Subcutaneous adipose tissue (tissue), 4 donors: ENCODE results near the gene SPAG16. TPM values are rescaled to one million over a fixed set of nuclear protein-coding genes. Genes with fewer than 3 reads are reported as not detected.

Source experiments
- total RNA-seq, 4 donors: library from RNA; depleted of rRNA; stranded (reverse); fragments of >200 nt; gene quantifications; one replicate each; pipeline ENCODE4 v1.1.0, GENCODE V29; 2016
- TF ChIP-seq, protein P1 (sequence below): fragments of 450-650 bp; IDR thresholded peaks from one replicate; pipeline ENCODE4 v1.5.1; 2016; ENCODE audit warnings: low read depth, mild to moderate bottlenecking, control low read depth, antibody characterized with exemption, moderate library complexity

The SPAG16 gene
- total RNA-seq, 4 donors from 2014 or later: 11.2 to 27.2 (median 18.2) TPM

- TF ChIP-seq, protein P1, sequence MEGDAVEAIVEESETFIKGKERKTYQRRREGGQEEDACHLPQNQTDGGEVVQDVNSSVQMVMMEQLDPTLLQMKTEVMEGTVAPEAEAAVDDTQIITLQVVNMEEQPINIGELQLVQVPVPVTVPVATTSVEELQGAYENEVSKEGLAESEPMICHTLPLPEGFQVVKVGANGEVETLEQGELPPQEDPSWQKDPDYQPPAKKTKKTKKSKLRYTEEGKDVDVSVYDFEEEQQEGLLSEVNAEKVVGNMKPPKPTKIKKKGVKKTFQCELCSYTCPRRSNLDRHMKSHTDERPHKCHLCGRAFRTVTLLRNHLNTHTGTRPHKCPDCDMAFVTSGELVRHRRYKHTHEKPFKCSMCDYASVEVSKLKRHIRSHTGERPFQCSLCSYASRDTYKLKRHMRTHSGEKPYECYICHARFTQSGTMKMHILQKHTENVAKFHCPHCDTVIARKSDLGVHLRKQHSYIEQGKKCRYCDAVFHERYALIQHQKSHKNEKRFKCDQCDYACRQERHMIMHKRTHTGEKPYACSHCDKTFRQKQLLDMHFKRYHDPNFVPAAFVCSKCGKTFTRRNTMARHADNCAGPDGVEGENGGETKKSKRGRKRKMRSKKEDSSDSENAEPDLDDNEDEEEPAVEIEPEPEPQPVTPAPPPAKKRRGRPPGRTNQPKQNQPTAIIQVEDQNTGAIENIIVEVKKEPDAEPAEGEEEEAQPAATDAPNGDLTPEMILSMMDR: no peak
These were observed 751.7 kb downstream of the SPAG16 start for GRCh38 chr2:214035921-214036320.

- TF ChIP-seq, protein P1: no peak
These were observed 753.9 kb downstream of the SPAG16 start for GRCh38 chr2:214038186-214038585.

DNA sequence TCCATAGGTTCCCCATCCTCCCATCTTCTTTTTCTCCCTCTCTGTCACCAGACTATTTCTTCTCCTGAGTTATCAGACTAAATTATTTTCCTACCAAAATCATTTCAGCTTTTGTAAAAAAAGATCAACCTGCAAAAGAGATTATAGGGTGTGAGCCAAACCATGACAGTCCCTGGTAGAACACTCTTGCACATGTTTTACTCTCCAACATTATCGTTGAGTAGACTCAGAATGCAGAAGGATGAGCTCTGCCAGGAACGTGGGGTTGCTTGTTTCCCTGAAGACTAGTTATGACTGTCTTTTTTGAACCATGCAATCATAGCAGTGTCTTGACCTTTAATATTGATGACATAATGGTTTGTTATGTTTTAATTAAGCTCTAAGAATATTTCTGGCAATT lies 766.5 kb downstream of the SPAG16 start:
- TF ChIP-seq, protein P1: no peak

DNA sequence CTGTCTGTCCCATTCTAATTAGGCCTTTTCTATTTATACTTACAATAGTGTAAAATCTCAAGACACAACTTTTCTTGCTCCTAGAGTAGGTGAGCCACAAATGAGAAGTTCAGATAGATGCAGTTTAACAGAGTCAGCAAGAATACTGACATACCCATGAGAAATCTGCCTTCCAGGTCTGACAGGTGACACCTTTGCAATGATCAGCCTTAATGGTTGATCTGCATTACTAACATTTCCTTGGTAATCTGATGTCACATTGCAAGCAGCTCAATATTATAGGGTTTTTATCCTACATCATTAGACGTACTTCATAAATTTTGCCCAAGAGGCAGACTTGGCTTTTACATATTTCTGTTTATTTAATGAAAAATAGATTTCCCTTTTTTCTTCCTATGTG lies 767.3 kb downstream of the SPAG16 start:
- TF ChIP-seq, protein P1: no peak

DNA sequence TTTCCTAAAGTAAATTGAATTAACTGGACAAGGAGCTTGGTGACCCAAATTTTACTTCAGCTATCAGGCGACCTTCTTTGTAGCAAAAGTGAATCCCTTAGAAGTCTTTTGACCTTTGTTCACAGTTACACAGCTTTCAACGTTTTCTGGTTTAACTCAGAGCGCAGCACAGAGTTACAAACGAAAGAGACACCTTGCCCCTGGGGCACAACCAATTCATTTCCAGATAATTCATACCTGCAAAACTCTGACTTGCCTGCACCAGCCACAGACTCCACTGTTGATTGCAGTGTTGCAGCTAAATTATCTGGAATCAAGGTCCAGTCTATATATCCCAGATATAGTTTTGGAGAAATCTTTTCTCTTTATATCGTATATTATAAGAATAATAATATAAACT lies 768.0 kb downstream of the SPAG16 start:
- TF ChIP-seq, protein P1: no peak

DNA sequence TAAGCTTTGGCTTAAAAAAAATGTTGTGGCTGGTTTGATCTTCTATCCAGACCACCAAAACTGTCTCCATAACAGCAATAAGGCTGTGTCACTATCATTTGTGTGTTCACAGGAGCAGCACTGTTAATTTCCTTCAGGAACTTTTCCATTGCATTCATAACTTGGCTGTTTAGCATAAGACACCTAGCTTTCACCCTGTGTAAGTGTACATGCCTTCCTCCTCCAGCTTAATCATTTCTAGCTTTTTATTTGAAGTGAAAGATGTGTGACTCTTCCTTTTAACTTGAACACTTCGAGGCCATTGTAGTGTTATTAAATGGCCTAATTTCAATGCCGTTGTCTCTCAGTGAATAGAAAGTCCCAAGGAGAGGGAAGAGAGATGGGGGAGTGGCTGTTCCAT lies 773.7 kb downstream of the SPAG16 start:
- TF ChIP-seq, protein P1: no peak

- TF ChIP-seq, protein P1: no peak
These were observed 780.2 kb downstream of the SPAG16 start for GRCh38 chr2:214064471-214064870.
